ENCODE measurements around the gene CNOT6L. TPM values are rescaled to one million over a fixed set of nuclear protein-coding genes. Genes with fewer than 3 reads are reported as not detected.

Gene CNOT6L
- total RNA-seq, 1 donor from 2014 or later, result 21.8 TPM

- no peak overlapping the region for H3K27ac ChIP-seq (replicated peaks)
- H3K36me3 ChIP-seq, result peaks cover 26% of the 10 kb centered on the region
- no peak overlapping the region for H3K4me3 ChIP-seq
- intact Hi-C loops (cut with micrococcal nuclease), result no loop called here
- TF ChIP-seq CTCF (IDR thresholded peaks at IDR 0.05; ENCODE audit: borderline replicate concordance), result no peak
- H3K9me3 ChIP-seq (replicated peaks), result no peaks in the 10 kb centered on the region
- H3K4me1 ChIP-seq, result peaks cover 9% of the 10 kb centered on the region
- no peak for DNase-seq
- no peaks in the 10 kb centered on the region for H3K27me3 ChIP-seq (ENCODE audit: low read depth)
Observed at GRCh38 chr4:77771566-77771965, 47.6 kb downstream of the CNOT6L start.

GRCh38 chr4:77765720-77766119 is 53.4 kb downstream of the CNOT6L start:
- peaks cover 23% of the 10 kb centered on the region for H3K9me3 ChIP-seq (replicated peaks)
- H3K4me1 ChIP-seq, result no peaks in the 10 kb centered on the region
- no peak overlapping the region for H3K27ac ChIP-seq (replicated peaks)
- TF ChIP-seq CTCF (IDR thresholded peaks at IDR 0.05; ENCODE audit: borderline replicate concordance), result no peak
- no peak for DNase-seq
- peaks cover 32% of the 10 kb centered on the region for H3K36me3 ChIP-seq
- no peak overlapping the region for H3K4me3 ChIP-seq
- H3K27me3 ChIP-seq (ENCODE audit: low read depth), result no peaks in the 10 kb centered on the region
- intact Hi-C loops (cut with micrococcal nuclease), result no loop called here

GRCh38 chr4:77762531-77762930 is 56.6 kb downstream of the CNOT6L start:
- TF ChIP-seq CTCF (IDR thresholded peaks at IDR 0.05; ENCODE audit: borderline replicate concordance), result no peak
- H3K36me3 ChIP-seq, result peaks cover 30% of the 10 kb centered on the region
- H3K9me3 ChIP-seq (replicated peaks), result peaks cover 23% of the 10 kb centered on the region
- intact Hi-C loops (cut with micrococcal nuclease), result no loop called here
- no peaks in the 10 kb centered on the region for H3K4me1 ChIP-seq
- H3K4me3 ChIP-seq, result no peak overlapping the region
- H3K27me3 ChIP-seq (ENCODE audit: low read depth), result no peaks in the 10 kb centered on the region
- no peak for DNase-seq
- H3K27ac ChIP-seq (replicated peaks), result no peak overlapping the region

GRCh38 chr4:77761595-77761994 is 57.6 kb downstream of the CNOT6L start:
- peaks cover 33% of the 10 kb centered on the region for H3K36me3 ChIP-seq
- intact Hi-C loops (cut with micrococcal nuclease), result no loop called here
- no peak for TF ChIP-seq CTCF (IDR thresholded peaks at IDR 0.05; ENCODE audit: borderline replicate concordance)

GRCh38 chr4:77758804-77759203 is 60.4 kb downstream of the CNOT6L start:
- Histone ChIP-seq H3K27ac (replicated peaks) (no peak overlapping the region), H3K36me3 (peaks cover 43% of the 10 kb centered on the region)
- TF ChIP-seq CTCF (IDR thresholded peaks at IDR 0.05; ENCODE audit: borderline replicate concordance), result no peak

More at GRCh38 chr4:77761595-77761994, 57.6 kb downstream of the CNOT6L start:
- Histone ChIP-seq H3K9me3 (replicated peaks) (peaks cover 23% of the 10 kb centered on the region), H3K27ac (replicated peaks) (no peak overlapping the region), H3K4me1 (no peaks in the 10 kb centered on the region), H3K4me3 (no peak overlapping the region), H3K27me3 (ENCODE audit: low read depth) (no peaks in the 10 kb centered on the region)
- DNase-seq, result no peak

GRCh38 chr4:77751764-77752163 is 67.4 kb downstream of the CNOT6L start:
- no peak overlapping the region for H3K27ac ChIP-seq (replicated peaks)
- peaks cover 43% of the 10 kb centered on the region for H3K36me3 ChIP-seq
- H3K27me3 ChIP-seq (ENCODE audit: low read depth), result no peaks in the 10 kb centered on the region
- H3K9me3 ChIP-seq (replicated peaks), result peaks cover 17% of the 10 kb centered on the region
- H3K4me3 ChIP-seq, result no peak overlapping the region
- DNase-seq, result no peak
- intact Hi-C loops (cut with micrococcal nuclease), result no loop called here
- no peak for TF ChIP-seq CTCF (IDR thresholded peaks at IDR 0.05; ENCODE audit: borderline replicate concordance)
- H3K4me1 ChIP-seq, result no peaks in the 10 kb centered on the region

More at GRCh38 chr4:77758804-77759203, 60.4 kb downstream of the CNOT6L start:
- H3K9me3 ChIP-seq (replicated peaks), result peaks cover 23% of the 10 kb centered on the region
- H3K4me1 ChIP-seq, result no peaks in the 10 kb centered on the region
- intact Hi-C loops (cut with micrococcal nuclease), result no loop called here
- H3K27me3 ChIP-seq (ENCODE audit: low read depth), result no peaks in the 10 kb centered on the region
- H3K4me3 ChIP-seq, result no peak overlapping the region
- DNase-seq, result no peak

All from left ventricle myocardium inferior (tissue), 1 donor.